ENCODE results near the gene SDHAF1. TPM values are rescaled to one million over a fixed set of nuclear protein-coding genes. Genes with fewer than 3 reads are reported as not detected.

SDHAF1 gene
- total RNA-seq, 4 donors from 2014 or later = 42.8 to 54.9 (median 49.9) TPM

DNA sequence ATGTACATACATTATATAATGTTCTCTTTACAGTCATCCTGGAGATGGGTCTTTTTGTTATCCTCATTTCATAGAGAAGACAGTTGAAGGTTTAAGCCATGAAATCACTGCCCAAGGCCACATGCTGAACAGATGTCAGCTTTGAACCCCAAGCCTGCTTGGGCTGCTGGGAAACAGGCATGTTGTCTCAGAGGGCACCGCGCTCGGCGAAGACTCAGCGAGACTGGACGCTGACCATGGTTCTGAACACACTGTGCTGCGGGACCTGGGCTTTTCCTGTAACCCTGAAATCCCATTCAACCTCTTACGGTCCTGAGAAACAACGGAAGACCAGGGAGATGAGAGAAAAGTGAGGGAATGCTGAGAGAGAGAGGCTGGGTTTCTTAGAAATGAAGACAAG, 31.5 kb upstream of the SDHAF1 start:
- Histone ChIP-seq H3K27me3 (peaks cover 29 to 33% (median 32%) of the 10 kb centered on the region in 3 donors), H3K4me1 (no peaks in the 10 kb centered on the region), H3K36me3 (no peaks in the 10 kb centered on the region), H3K27ac (no peak overlapping the region), H3K4me3 (no peak overlapping the region), H3K9me3 (no peaks in the 10 kb centered on the region)
- ATAC-seq (no peak), DNase-seq (no peak)
- intact Hi-C loops (cut with DNase I; ENCODE audit: low total_unique reads) = no loop called here
- in situ Hi-C loops (cut with MboI; ENCODE audit: low sequenced_read_pairs in 4 of 4) = no loop called here
- TF ChIP-seq, protein P1, sequence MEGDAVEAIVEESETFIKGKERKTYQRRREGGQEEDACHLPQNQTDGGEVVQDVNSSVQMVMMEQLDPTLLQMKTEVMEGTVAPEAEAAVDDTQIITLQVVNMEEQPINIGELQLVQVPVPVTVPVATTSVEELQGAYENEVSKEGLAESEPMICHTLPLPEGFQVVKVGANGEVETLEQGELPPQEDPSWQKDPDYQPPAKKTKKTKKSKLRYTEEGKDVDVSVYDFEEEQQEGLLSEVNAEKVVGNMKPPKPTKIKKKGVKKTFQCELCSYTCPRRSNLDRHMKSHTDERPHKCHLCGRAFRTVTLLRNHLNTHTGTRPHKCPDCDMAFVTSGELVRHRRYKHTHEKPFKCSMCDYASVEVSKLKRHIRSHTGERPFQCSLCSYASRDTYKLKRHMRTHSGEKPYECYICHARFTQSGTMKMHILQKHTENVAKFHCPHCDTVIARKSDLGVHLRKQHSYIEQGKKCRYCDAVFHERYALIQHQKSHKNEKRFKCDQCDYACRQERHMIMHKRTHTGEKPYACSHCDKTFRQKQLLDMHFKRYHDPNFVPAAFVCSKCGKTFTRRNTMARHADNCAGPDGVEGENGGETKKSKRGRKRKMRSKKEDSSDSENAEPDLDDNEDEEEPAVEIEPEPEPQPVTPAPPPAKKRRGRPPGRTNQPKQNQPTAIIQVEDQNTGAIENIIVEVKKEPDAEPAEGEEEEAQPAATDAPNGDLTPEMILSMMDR (IDR thresholded peaks at IDR 0.05 in 4 of 5, conservative IDR thresholded peaks at IDR 0.05 in 1 of 5) = no peak
- TF ChIP-seq POLR2A (IDR thresholded peaks at IDR 0.05) = no peak

DNA sequence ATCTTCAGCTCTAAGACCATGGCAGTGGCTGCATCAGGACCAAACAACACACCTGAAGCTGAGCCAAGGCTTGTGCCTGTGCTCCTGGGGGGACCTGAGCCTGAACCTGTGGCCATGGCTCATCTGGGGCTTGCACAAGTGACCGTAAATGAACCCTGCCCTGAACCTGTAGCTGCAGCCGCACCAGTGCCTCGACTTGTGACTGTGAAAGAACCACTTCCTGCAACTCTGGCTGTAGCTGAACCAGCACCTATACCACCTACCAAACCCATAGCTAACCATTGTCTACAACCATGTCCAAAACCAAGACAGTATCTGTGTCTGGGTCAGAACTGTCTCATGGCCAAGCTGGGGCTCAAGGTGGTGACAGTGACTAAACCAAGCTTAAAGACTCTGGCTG, 28.2 kb upstream of the SDHAF1 start:
- intact Hi-C loops (cut with DNase I; ENCODE audit: low total_unique reads) = no loop called here
- ATAC-seq = no peak
- in situ Hi-C loops (cut with MboI; ENCODE audit: low sequenced_read_pairs in 4 of 4) = no loop called here

DNA sequence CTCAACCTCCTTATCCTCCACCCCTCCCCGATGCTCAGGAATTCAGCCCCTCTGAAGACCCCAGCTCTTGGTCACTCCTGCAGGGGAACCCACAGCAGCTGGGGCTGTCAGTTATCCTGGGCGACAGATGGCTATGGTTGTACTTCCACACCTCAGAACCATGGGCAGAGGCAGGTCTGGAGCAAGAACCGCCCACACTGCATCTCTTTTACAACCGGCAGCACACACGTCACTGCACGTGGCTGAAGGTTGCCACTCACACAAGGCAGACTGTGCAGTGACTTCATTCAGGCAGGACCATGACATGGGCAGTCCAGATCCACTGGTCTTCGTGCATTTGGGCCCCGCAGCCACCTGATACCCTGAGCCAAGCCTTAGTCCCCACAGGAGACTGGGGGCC, 21.5 kb upstream of the SDHAF1 start:
- in situ Hi-C loops (cut with MboI; ENCODE audit: low sequenced_read_pairs in 4 of 4) = no loop called here
- no peaks in the 10 kb centered on the region for H3K4me1 ChIP-seq
- H3K36me3 ChIP-seq = no peaks in the 10 kb centered on the region
- intact Hi-C loops (cut with DNase I; ENCODE audit: low total_unique reads) = no loop called here
- H3K4me3 ChIP-seq = no peak overlapping the region
- no peak overlapping the region for H3K27ac ChIP-seq
- DNase-seq (no peak), ATAC-seq (no peak)
- H3K9me3 ChIP-seq = no peaks in the 10 kb centered on the region
- TF ChIP-seq, protein P1 (IDR thresholded peaks at IDR 0.05 in 4 of 5, conservative IDR thresholded peaks at IDR 0.05 in 1 of 5) = no peak
- no peak for TF ChIP-seq POLR2A (IDR thresholded peaks at IDR 0.05)
- H3K27me3 ChIP-seq = peaks cover 0 to 4% (median 0%) of the 10 kb centered on the region in 3 donors

More for the DNA sequence above, 28.2 kb upstream of the SDHAF1 start:
- H3K4me3 ChIP-seq = no peak overlapping the region
- no peak for DNase-seq
- H3K4me1 ChIP-seq = no peaks in the 10 kb centered on the region
- no peaks in the 10 kb centered on the region for H3K9me3 ChIP-seq
- H3K27ac ChIP-seq = no peak overlapping the region
- no peak for TF ChIP-seq POLR2A (IDR thresholded peaks at IDR 0.05)
- TF ChIP-seq, protein P1 (IDR thresholded peaks at IDR 0.05 in 4 of 5, conservative IDR thresholded peaks at IDR 0.05 in 1 of 5) = no peak
- H3K27me3 ChIP-seq = peaks cover 0 to 7% (median 0%) of the 10 kb centered on the region in 3 donors
- no peaks in the 10 kb centered on the region for H3K36me3 ChIP-seq

DNA sequence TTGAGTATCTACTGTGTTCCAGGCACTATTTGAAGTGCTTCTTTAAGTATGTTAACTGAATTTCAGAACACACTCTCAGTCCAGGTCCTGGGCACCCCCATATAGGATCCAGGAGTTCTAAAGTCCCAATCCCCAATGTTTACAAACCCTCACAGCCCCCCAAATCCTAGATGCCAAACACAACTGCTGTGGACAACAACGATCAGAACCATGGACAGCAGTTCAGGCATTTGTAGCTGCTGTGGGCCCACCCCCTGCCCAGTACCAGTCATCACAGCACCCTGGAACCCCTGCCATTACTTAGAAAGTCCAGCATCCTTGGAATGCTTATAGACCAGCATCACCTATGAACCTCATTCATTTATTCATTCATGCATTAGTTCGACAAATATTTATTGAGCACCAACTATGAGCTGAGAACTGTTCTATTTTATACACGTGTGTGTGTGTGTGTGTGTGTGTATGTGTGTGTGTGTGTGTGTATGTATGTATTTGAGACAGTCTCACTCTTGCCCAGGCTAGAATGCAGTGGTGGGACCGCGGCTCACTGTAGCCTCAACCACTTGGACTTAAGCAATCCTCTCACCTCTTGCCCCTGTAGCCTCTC, 19.3 kb upstream of the SDHAF1 start:
- in situ Hi-C loops (cut with MboI; ENCODE audit: low sequenced_read_pairs in 4 of 4) = no loop called here
- no peak for ATAC-seq
- Histone ChIP-seq H3K27me3 (peaks cover 6 to 10% (median 8%) of the 10 kb centered on the region in 3 donors), H3K27ac (no peak overlapping the region), H3K9me3 (no peaks in the 10 kb centered on the region), H3K4me1 (no peaks in the 10 kb centered on the region), H3K4me3 (no peak overlapping the region), H3K36me3 (no peaks in the 10 kb centered on the region)
- intact Hi-C loops (cut with DNase I; ENCODE audit: low total_unique reads) = no loop called here
- TF ChIP-seq POLR2A (IDR thresholded peaks at IDR 0.05) = no peak
- TF ChIP-seq, protein P1 (IDR thresholded peaks at IDR 0.05 in 4 of 5, conservative IDR thresholded peaks at IDR 0.05 in 1 of 5) = no peak
- no peak for DNase-seq

Data from gastrocnemius medialis (tissue), 4 donors.